HepG2 (cell line): ENCODE measurements around the gene SERPINF2. TPM values are rescaled to one million over a fixed set of nuclear protein-coding genes. Genes with fewer than 3 reads are reported as not detected.

ENCODE experiments used
- ATAC-seq: fragments of 200-7000 bp; cut with Tn5 transposase; 3 replicates; pipeline ENCODE4 v1.9.1; 2020; ENCODE audit warnings: mild to moderate bottlenecking, moderate library complexity
- BruUV-seq: library from RNA; stranded (reverse); fragments of 400-500 nt; replicated peaks from 2 replicates; lab custom pipeline; 2021; lab: Mats Ljungman, UMichigan
- CTCF ChIA-PET: fragments of 300-600 bp; formaldehyde crosslinking; extraction: SDS; loops from one replicate; lab custom pipeline; 2021; ENCODE audit warnings: low total read pairs, inconsistent platforms, low intra/inter-chr PET ratio; lab: Yijun Ruan, JAX
- POLR2A ChIA-PET: fragments of 350-600 bp; sonication (Branson Sonifier 250); formaldehyde crosslinking; loops from one replicate; lab custom pipeline; 2020; ENCODE audit warnings: antibody characterized with exemption, inconsistent platforms; lab: Yijun Ruan, JAX
- DNase-seq: peaks from one replicate; pipeline ENCODE4 v3.0.0-alpha.2; 2015; ENCODE audit warnings: low spot score
- FAIRE-seq: peaks from 3 replicates; lab custom pipeline; 2011; peaks lifted over from hg19 to GRCh38; lab: Jason Lieb, UNC
- H2AFZ ChIP-seq: one replicate; pipeline ENCODE4 v1.6.1; 2011; ENCODE audit warnings: low read length, inconsistent platforms
- H3K27ac ChIP-seq: fragments of 300-600 bp; 3 replicates; pipeline ENCODE4 v1.8.0; 2011; ENCODE audit warnings: mixed run types, mild to moderate bottlenecking, mixed read lengths, low read length, inconsistent platforms; ENCODE audit not compliant: insufficient read depth; ENCODE audit errors: extremely low read length
- H3K27me3 ChIP-seq, 2 experiments: fragments of 200-600 bp in 1 of 2; 2 replicates in 1 of 2; 3 replicates in 1 of 2; pipeline versions ENCODE4 v1.6.0 to v1.8.0; 2011; ENCODE audit warnings: low read length in 2 of 2, mild to moderate bottlenecking in 2 of 2, moderate library complexity in 2 of 2, inconsistent platforms in 1 of 2; ENCODE audit not compliant: insufficient read depth in 2 of 2, control insufficient read depth in 1 of 2
- H3K36me3 ChIP-seq, 2 experiments: fragments of 200-600 bp in 1 of 2; replicated peaks in 1 of 2; 2 replicates in 1 of 2; 3 replicates in 1 of 2; pipeline versions ENCODE4 v1.5.1 to v1.8.0; 2011; ENCODE audit warnings: low read length in 2 of 2, inconsistent platforms in 1 of 2; ENCODE audit not compliant: insufficient read depth in 2 of 2, control insufficient read depth in 1 of 2
- H3K4me1 ChIP-seq: 2 replicates; pipeline ENCODE4 v1.5.1; 2012; ENCODE audit warnings: low read length, inconsistent platforms; ENCODE audit not compliant: insufficient read depth
- H3K4me2 ChIP-seq: 2 replicates; pipeline ENCODE4 v1.6.0; 2011; ENCODE audit warnings: low read depth, low read length, inconsistent platforms
- H3K4me3 ChIP-seq, 3 experiments: fragments of 200-600 bp in 1 of 3; sonication (generic), shearing (Covaris generic) in 1 of 3; replicated peaks in 1 of 3; 2 replicates each; pipeline ENCODE4 v1.5.1; 2011 to 2016; ENCODE audit warnings: low read length in 3 of 3, inconsistent platforms in 2 of 3, low read depth in 2 of 3, mild to moderate bottlenecking in 2 of 3, control low read depth in 1 of 3, mixed read lengths in 1 of 3; ENCODE audit not compliant: insufficient read depth in 1 of 3
- H3K79me2 ChIP-seq: one replicate; pipeline ENCODE4 v1.6.1; 2011; ENCODE audit warnings: low read length, inconsistent platforms; ENCODE audit not compliant: insufficient read depth
- H3K9ac ChIP-seq: 2 replicates; pipeline ENCODE4 v1.6.0; 2011; ENCODE audit warnings: mild to moderate bottlenecking, low read depth, low read length, inconsistent platforms; ENCODE audit not compliant: insufficient read depth
- H3K9me3 ChIP-seq: 2 replicates; pipeline ENCODE4 v1.5.1; 2012; ENCODE audit warnings: mild to moderate bottlenecking, low read length
- H4K20me1 ChIP-seq: 2 replicates; pipeline ENCODE4 v1.6.0; 2011; ENCODE audit warnings: inconsistent platforms, mild to moderate bottlenecking, low read length, moderate library complexity; ENCODE audit not compliant: insufficient read depth
- ATF7-NPFF ChIP-seq: sonication (generic); formaldehyde crosslinking; IDR thresholded peaks from 2 replicates; pipeline ENCODE4 v1.8.1; 2023; ENCODE audit warnings: mild to moderate bottlenecking, low read depth, missing genetic modification reagents, moderate library complexity
- DDIT3 ChIP-seq: sonication (generic); formaldehyde crosslinking; IDR thresholded peaks from 2 replicates; pipeline ENCODE4 v1.4.0; 2020; ENCODE audit warnings: mild to moderate bottlenecking, missing genetic modification reagents
- EED ChIP-seq: sonication (generic); formaldehyde crosslinking; IDR thresholded peaks from 2 replicates; pipeline ENCODE4 v1.5.0; 2020; ENCODE audit warnings: mild to moderate bottlenecking, missing genetic modification reagents
- EP300 ChIP-seq, 3 experiments: sonication (generic) in 1 of 3; formaldehyde crosslinking in 1 of 3; IDR thresholded peaks; 2 replicates each; pipeline versions ENCODE4 v1.5.1 to v1.6.1; 2011 to 2020; ENCODE audit warnings: low read depth in 2 of 3, low read length in 2 of 3, borderline replicate concordance in 1 of 3, improper control_type of control experiment in 1 of 3, mild to moderate bottlenecking in 1 of 3, missing genetic modification reagents in 1 of 3, moderate library complexity in 1 of 3
- GPN1 ChIP-seq: sonication (generic); formaldehyde crosslinking; IDR thresholded peaks from 2 replicates; pipeline ENCODE4 v1.5.1; 2020; ENCODE audit warnings: missing genetic modification reagents, borderline replicate concordance
- HNRNPH1 ChIP-seq: fragments of 200-400 bp; formaldehyde crosslinking; optimal IDR thresholded peaks from 2 replicates; pipeline ENCODE3; 2017; ENCODE audit warnings: mild to moderate bottlenecking, low read depth, low read length
- HOXA5 ChIP-seq: sonication (generic); formaldehyde crosslinking; IDR thresholded peaks from 2 replicates; pipeline ENCODE4 v1.4.0; 2020; ENCODE audit warnings: missing genetic modification reagents
- KDM4B ChIP-seq: sonication (generic); formaldehyde crosslinking; IDR thresholded peaks from 2 replicates; pipeline ENCODE4 v1.4.0; 2020; ENCODE audit warnings: missing genetic modification reagents
- ONECUT2 ChIP-seq: sonication (generic); formaldehyde crosslinking; IDR thresholded peaks from 2 replicates; pipeline ENCODE4 v1.4.0; 2020; ENCODE audit warnings: missing genetic modification reagents
- PBX3 ChIP-seq: sonication (generic); formaldehyde crosslinking; IDR thresholded peaks from 2 replicates; pipeline ENCODE4 v1.8.1; 2023; ENCODE audit warnings: missing genetic modification reagents, inconsistent platforms, borderline replicate concordance
- ZBTB3 ChIP-seq: sonication (generic); formaldehyde crosslinking; IDR thresholded peaks from 2 replicates; pipeline ENCODE4 v1.4.0; 2020; ENCODE audit warnings: low read depth, mild to moderate bottlenecking, moderate library complexity, missing genetic modification reagents, borderline replicate concordance
- ZFY ChIP-seq: sonication (generic); formaldehyde crosslinking; IDR thresholded peaks from 2 replicates; pipeline ENCODE4 v1.4.0; 2020; ENCODE audit warnings: missing genetic modification reagents
- ZNF282 ChIP-seq: fragments of 450-650 bp; IDR thresholded peaks from 2 replicates; pipeline ENCODE4 v1.6.1; 2018; ENCODE audit not compliant: partially characterized antibody
- ZSCAN21 ChIP-seq: sonication (generic); formaldehyde crosslinking; IDR thresholded peaks from 2 replicates; pipeline ENCODE4 v1.8.0; 2022; ENCODE audit warnings: mild to moderate bottlenecking, missing genetic modification reagents, moderate library complexity, borderline replicate concordance
- WGBS: methylation state at CpG from one replicate; pipeline ENCODE4 v1.1.6; 2017; ENCODE audit warnings: low lambda C conversion rate; 5-methylcytosine and 5-hydroxymethylcytosine counted together
- in situ Hi-C: cut with HindIII; loops from 2 replicates; pipeline ENCODE4 v1.10.0; 2017; ENCODE audit warnings: low pct_unique_long_range_greater_than_20kb; ENCODE audit not compliant: extremely low pct_ligation_motif_present
- intact Hi-C: fragments of 100-400 bp; cut with micrococcal nuclease; formaldehyde crosslinking; loops from one replicate; pipeline ENCODE4 v1.10.0; 2022; ENCODE audit not compliant: unreplicated experiment
- polyA plus RNA-seq, 8 experiments: library from polyadenylated mRNA; depleted of rRNA in 3 of 8; stranded (reverse) in 7 of 8; unstranded in 1 of 8; fragments of >200 nt; fragmentation: Illumina TruSeq in 4 of 8; extraction: Trizol in 4 of 8; gene quantifications; 2 replicates each; pipeline versions ENCODE4 v1.2.1 to v1.2.3, GENCODE V29; 2011 to 2016; ENCODE audit warnings: low read depth in 4 of 8, missing spikeins in 1 of 8, mixed read lengths in 1 of 8; ENCODE audit not compliant: insufficient read depth in 1 of 8
- total RNA-seq, 5 experiments: library from RNA; depleted of rRNA; stranded (reverse); fragments of >200 nt; fragmentation: Illumina TruSeq; extraction: Trizol; gene quantifications; 2 replicates each; pipeline ENCODE4 v1.2.3, GENCODE V29; 2016; ENCODE audit warnings: low read depth in 1 of 5
- TF ChIP-seq, protein P1 (sequence below): sonication (generic); formaldehyde crosslinking; IDR thresholded peaks from 2 replicates; pipeline ENCODE4 v1.4.0; 2020; ENCODE audit warnings: missing genetic modification reagents
- TF ChIP-seq, protein P2 (sequence below): IDR thresholded peaks from 2 replicates; pipeline ENCODE4 v1.6.1; 2016; ENCODE audit warnings: low read depth, borderline replicate concordance
- TF ChIP-seq, protein P3 (sequence below): sonication (generic); formaldehyde crosslinking; IDR thresholded peaks from 2 replicates; pipeline ENCODE4 v1.4.0; 2020; ENCODE audit warnings: missing genetic modification reagents, borderline replicate concordance
- TF ChIP-seq, protein P4 (sequence below): IDR thresholded peaks from 2 replicates; pipeline ENCODE4 v1.6.1; 2016

The SERPINF2 gene
- total and polyA plus RNA-seq, 2 of the 13 experiments (the other 11 are each of a cell fraction or from before 2014, with no cell fraction given), result 309 to 548 TPM

DNA sequence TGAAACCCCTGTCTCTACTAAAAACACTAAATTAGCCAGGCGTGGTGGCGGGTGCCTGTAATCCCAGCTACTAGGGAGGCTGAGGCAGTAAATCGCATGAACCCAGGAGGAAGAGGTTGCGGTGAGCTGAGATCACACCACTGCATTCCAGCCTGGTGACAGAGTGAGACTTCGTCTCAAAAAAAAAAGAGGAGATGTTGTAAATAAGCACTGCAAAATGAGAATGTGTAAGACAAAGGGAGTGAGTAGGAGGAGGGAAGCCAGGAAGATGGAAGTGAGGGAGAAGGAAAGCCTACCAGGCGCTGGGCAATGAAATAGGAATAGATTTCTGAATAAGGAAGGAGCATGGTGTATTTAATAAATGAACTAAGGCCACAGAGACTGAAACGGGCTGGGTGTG is 49.3 kb upstream of the SERPINF2 start:
- WGBS, result 51% methylated on average over 7 of the region's 7 CpGs
- no peak for DNase-seq
- CTCF ChIA-PET, result no interaction called here
- Histone ChIP-seq H3K4me1 (peaks cover 11% of the 10 kb centered on the region), H3K27me3 (peaks cover 0 to 1% of the 10 kb centered on the region in 2 experiments; a peak in 1 of 5 replicates), H3K4me3 (no peak overlapping the region), H4K20me1 (no peaks in the 10 kb centered on the region), H3K36me3 (no peaks in the 10 kb centered on the region), H3K79me2 (no peaks in the 10 kb centered on the region), H3K27ac (no peak overlapping the region), H2AFZ (no peak overlapping the region)
- no peak for ATAC-seq
- no peak for FAIRE-seq
- in situ Hi-C loops, result no loop called here
- BruUV-seq, result no TSS peak
- no peak for TF ChIP-seq DDIT3 (CRISPR knock-in tag)
- TF ChIP-seq ZFY (CRISPR knock-in tag), result no peak
- no peak for TF ChIP-seq KDM4B (CRISPR knock-in tag)
- no peak for TF ChIP-seq EED (CRISPR knock-in tag)
- TF ChIP-seq PBX3 (CRISPR knock-in tag), result no peak
- no peak for TF ChIP-seq EP300 (IDR thresholded peaks at IDR 0.05; ENCODE audit: low read depth in 2 of 2, low read length in 2 of 2)
- TF ChIP-seq EP300 (CRISPR knock-in tag; IDR thresholded peaks at IDR 0.05; ENCODE audit: borderline replicate concordance), result no peak
- TF ChIP-seq, protein P1, sequence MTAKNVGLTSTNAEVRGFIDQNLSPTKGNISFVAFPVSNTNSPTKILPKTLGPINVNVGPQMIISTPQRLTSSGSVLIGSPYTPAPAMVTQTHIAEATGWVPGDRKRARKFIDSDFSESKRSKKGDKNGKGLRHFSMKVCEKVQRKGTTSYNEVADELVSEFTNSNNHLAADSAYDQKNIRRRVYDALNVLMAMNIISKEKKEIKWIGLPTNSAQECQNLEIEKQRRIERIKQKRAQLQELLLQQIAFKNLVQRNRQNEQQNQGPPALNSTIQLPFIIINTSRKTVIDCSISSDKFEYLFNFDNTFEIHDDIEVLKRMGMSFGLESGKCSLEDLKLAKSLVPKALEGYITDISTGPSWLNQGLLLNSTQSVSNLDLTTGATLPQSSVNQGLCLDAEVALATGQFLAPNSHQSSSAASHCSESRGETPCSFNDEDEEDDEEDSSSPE (CRISPR knock-in tag), result no peak
- TF ChIP-seq ATF7-NPFF (CRISPR knock-in tag), result no peak
- TF ChIP-seq, protein P2, sequence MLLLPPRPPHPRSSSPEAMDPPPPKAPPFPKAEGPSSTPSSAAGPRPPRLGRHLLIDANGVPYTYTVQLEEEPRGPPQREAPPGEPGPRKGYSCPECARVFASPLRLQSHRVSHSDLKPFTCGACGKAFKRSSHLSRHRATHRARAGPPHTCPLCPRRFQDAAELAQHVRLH, result no peak
- no peak for TF ChIP-seq HNRNPH1
- TF ChIP-seq, protein P3, sequence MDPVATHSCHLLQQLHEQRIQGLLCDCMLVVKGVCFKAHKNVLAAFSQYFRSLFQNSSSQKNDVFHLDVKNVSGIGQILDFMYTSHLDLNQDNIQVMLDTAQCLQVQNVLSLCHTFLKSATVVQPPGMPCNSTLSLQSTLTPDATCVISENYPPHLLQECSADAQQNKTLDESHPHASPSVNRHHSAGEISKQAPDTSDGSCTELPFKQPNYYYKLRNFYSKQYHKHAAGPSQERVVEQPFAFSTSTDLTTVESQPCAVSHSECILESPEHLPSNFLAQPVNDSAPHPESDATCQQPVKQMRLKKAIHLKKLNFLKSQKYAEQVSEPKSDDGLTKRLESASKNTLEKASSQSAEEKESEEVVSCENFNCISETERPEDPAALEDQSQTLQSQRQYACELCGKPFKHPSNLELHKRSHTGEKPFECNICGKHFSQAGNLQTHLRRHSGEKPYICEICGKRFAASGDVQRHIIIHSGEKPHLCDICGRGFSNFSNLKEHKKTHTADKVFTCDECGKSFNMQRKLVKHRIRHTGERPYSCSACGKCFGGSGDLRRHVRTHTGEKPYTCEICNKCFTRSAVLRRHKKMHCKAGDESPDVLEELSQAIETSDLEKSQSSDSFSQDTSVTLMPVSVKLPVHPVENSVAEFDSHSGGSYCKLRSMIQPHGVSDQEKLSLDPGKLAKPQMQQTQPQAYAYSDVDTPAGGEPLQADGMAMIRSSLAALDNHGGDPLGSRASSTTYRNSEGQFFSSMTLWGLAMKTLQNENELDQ (CRISPR knock-in tag), result no peak
- TF ChIP-seq, protein P4, sequence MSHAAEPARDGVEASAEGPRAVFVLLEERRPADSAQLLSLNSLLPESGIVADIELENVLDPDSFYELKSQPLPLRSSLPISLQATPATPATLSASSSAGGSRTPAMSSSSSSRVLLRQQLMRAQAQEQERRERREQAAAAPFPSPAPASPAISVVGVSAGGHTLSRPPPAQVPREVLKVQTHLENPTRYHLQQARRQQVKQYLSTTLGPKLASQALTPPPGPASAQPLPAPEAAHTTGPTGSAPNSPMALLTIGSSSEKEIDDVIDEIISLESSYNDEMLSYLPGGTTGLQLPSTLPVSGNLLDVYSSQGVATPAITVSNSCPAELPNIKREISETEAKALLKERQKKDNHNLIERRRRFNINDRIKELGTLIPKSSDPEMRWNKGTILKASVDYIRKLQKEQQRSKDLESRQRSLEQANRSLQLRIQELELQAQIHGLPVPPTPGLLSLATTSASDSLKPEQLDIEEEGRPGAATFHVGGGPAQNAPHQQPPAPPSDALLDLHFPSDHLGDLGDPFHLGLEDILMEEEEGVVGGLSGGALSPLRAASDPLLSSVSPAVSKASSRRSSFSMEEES, result no peak
- no peak for TF ChIP-seq ZNF282
- no peak for TF ChIP-seq HOXA5 (CRISPR knock-in tag)
- no peak for TF ChIP-seq ZBTB3 (CRISPR knock-in tag)
- no peak for TF ChIP-seq GPN1
- TF ChIP-seq ZSCAN21 (CRISPR knock-in tag), result no peak
- TF ChIP-seq ONECUT2, result no peak
- TF ChIP-seq, all 625 proteins: peak for 0
- intact Hi-C loops, result no loop called here
- POLR2A ChIA-PET, result no interaction called here
- Histone ChIP-seq H3K9ac (no peak overlapping the region), H3K4me2 (no peak overlapping the region), H3K9me3 (no peaks in the 10 kb centered on the region)
